NCI-H446 treated with DMSO at 0.1 percent for 48 hours (cell line): ENCODE data around the gene USP48.
"Not testable (repeated sequence)": the region's sequence is repeated elsewhere in the genome, so short reads cannot be mapped to it uniquely, and the experiment has no call there.

Experiments
- DNase-seq: peaks from one replicate; lab custom pipeline; 2025; lab: John Stamatoyannopoulos, UW

Gene USP48

DNA sequence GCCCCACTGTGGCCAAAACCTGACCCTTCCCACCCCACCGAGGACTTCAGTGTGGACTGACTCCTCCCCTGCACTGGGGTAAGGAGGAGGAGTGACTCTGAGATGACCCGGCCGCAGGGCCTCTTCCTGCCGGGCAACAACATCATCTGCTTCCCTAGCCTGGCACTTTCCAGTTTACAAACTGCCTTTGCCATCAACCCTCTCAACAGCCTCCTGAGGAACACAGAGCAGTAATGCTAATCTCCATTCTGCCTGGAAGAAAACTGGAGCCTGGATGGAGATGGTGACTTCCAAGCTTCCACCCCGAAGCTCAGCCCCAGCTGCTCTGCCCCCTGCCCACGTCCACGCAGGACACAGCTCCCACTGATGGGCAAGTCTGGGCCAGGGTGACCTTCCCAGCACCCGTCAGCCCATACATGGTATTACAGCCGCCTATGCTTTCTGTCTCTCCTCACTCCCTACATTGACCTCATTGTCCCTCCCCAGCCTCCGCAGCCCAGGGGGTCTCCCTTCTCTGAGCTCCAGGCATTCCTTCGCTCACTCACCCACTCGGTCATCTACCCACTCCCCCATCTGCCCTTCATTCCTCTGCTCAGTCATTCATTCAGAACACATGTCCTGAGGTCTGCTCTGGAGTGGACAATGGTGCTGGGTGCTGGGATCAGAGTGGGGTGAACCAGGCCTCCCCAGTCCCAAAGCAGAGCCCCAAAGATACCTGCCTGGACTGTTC is 148.0 kb downstream of the USP48 start:
- DNase-seq = no peak

DNA sequence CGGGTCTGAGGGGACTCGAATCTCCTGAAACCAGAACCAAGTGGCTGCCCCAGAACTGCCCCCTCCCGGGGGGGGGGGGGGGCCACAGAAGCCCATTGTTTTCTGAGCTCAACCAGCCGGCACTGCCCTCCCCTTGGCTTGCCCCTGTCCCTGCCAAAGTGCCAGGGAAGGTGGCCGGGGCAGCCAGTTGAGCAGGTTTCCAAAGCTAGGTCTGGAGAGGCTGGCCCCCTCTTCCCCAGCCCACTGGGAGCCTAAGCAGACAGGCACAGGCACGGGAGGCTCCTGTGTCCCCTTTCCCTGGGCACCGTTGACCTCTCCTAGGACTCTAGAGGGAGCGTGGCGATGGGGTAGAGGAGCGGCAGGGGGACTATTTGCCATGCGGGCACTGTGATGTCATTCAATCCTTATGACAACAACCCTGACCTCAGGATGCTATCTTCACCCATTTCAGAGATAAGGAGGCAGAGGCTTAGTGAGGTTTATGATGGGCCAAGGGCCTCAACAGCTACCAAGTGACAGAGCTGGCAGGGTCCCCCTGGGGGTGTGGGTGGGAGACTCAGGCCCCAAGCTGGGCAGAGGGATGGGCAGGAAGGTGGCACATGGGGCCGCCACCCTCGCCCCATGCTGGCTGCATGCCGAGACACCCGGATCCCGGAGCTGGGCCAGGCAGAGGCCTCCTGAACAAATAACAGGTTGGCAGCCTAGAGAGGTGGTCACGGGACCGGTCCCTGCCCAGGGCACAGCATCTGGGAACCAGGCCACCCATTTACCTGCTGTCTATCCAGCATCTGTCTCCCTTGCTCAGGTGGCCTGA is 148.8 kb downstream of the USP48 start:
- DNase-seq = no peak

DNA sequence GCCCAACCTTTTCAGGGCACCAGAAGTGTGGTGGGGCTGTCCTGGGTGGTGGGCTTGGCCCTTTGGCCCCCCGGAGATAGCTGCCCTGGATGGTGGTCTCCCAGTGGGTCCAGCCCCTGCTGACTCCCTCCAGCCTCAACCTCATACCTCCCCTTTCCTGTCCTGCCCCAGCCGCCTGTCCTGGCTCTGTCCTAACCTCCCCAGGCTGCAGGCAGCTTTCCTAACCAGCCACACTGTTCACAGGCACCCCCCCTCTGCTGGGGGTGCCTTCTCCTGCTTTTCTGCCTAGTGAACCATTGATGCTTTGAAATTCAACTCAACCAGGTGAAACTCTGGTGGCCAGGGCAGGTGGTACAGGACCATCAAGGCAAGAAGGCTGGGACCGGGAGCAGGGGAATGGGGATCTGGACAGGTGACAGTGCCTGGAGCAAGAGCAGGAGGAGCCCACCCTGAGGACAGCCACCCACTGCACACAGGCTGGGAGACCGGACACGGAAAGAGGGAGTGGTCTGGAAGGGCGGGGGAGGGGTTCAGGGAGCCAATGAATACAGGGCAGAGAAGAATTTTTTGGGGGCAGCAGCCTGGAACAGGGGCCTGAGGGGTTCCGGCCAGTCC is 149.7 kb downstream of the USP48 start:
- DNase-seq = no peak

GRCh38 chr1:21631944-21632887 is 150.7 kb downstream of the USP48 start:
- DNase-seq = no peak

GRCh38 chr1:21631590-21631943 is 151.4 kb downstream of the USP48 start:
- DNase-seq = not testable (repeated sequence)

DNA sequence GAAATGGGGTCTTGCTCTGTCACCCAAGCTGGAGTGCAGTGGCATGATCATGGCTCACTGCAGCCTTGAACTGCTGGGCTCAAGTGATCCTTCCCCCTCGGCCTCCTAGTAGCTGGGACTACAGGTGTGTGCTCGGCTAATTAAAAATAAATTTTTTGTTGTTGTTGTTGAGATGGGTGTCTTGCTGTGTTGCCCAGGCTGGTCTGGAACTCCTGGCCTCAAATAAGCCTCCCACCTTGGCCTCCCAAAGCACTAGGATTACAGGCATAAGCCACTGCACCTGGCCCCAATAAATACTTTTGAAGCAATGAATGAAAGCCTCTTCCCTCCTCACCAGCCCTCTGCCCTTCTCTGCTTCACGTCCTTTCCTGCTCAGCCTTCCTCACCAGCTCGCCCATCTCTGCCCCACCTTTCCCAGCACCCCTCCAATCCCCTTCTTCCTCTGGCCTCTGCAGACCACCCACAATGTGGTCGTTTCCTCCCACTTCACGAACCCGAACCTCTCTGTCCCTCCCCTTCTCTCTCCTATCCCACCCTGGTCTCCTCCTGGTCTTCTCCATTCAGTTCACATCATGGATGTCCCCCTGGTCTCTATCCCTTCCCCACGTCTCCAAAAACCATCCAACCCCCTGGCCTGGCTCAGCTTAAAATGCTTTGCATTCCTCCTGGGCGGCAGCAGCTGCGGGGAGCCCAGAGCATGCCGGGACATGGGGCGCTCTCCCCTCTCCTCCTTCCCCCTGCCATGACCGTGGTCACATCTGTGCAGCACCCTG is 152.2 kb downstream of the USP48 start:
- DNase-seq = no peak

DNA sequence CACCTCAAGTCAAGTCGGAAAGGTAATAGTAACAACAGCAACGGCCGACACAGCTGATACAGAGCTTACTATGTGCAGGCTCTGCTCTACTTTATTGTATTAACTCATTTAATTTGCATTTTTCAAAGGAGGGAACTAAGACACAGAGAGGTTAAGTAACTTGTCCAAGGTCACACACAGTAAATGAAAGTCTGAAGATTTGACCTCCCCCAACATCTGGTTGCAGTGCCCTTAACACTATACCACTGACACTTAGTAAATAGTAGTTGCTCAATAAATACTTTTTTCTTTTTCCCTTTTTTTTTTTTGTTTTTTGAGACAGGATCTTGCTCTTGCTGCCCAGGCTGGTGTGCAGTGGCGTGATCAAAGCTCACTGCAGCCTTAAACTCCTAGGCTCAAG is 153.0 kb downstream of the USP48 start:
- no peak for DNase-seq

- no peak for DNase-seq
Measured at GRCh38 chr1:21628798-21629393, 154.1 kb downstream of the USP48 start.
